CD4-positive, alpha-beta T cell treated with Interleukin-4 for 4 hours (primary cell): ENCODE data around the gene CEP152.

Source experiments
- DNase-seq: peaks from one replicate; pipeline ENCODE4 v3.0.0-alpha.2; 2020

The CEP152 gene

DNA sequence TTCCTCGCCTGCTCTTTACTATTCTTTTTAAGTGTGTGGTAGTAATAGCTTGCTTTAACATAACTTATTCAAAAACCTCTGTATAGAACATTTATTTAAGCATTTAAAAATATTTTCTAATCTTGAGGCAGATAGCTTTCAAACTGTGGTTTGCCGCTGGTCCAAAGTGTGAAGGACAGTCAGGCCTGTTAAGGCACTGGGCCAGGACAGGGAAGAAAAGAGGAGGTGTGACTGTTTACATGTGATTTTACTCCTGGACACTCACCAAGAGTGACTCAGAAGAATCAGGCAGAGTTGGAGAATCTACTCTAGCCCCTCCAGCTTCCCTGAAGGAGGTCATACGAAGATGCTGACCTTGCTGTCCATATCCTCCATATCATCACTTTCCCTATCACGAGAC, 44.7 kb downstream of the CEP152 start:
- DNase-seq: no peak

DNA sequence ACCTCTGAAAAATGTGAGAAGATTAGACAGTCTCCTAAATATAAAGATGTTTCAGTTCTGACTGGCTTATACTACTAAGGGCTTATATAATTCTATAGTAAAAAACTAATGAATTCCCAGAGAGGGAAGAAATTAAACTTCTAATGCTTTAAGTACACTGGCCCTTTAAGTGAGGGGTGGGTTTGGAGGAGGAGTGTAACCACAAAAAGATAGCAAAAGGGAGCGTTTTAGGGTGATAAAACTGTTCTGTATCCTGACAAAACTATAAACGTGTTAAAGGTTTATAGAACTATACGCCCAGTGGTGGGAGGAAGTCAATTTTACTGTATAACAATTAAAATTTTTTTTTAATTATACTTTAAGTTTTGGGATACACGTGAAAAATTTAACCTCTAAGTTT, 45.8 kb downstream of the CEP152 start:
- no peak for DNase-seq

- no peak for DNase-seq
Observed at GRCh38 chr15:48761393-48762158, 49.3 kb downstream of the CEP152 start.

DNA sequence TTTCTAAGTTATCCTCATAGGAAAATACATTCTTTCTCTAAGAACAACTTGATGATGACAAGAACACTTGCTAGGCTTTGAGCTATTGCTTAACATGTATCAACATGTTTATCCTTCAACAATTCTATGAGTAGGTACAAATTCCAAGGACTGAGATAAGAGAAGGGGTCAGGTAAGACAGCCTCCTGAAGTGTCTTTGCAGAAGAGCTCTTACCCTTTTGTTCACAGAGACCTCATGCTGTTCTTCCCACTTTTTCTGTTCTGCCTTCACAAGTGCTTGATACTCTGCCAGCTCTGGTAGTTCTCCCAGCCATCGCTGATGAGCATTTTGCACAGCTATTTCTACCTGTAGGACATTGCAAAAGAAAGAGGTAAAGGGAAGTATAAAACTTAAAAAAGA, 50.9 kb downstream of the CEP152 start:
- DNase-seq: no peak

DNA sequence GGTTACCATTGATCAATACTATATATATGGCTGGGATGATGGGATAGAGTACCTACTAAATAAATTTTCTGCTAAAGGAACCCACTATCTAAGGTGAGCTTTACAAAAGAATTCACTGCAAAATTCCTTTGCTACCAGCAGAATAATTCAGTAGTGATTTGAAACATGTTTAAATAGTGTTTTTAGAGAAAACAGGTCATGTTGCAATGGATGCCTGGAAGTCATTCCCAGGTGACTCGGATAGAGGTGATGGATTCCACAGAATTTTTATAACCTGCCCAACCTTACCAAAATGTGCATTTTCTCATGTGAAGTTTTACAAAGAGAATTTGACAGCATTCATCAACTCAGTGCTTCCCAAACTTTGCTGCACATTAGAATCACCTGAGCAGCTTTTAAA, 53.2 kb downstream of the CEP152 start:
- no peak for DNase-seq

GRCh38 chr15:48754011-48754410, 56.9 kb downstream of the CEP152 start:
- no peak for DNase-seq

- no peak for DNase-seq
Observed at GRCh38 chr15:48751595-48751994, 59.3 kb downstream of the CEP152 start.

- no peak for DNase-seq
Observed at GRCh38 chr15:48748535-48748934, 62.3 kb downstream of the CEP152 start.

- no peak for DNase-seq
Observed at GRCh38 chr15:48733615-48734014, 77.3 kb downstream of the CEP152 start.

DNA sequence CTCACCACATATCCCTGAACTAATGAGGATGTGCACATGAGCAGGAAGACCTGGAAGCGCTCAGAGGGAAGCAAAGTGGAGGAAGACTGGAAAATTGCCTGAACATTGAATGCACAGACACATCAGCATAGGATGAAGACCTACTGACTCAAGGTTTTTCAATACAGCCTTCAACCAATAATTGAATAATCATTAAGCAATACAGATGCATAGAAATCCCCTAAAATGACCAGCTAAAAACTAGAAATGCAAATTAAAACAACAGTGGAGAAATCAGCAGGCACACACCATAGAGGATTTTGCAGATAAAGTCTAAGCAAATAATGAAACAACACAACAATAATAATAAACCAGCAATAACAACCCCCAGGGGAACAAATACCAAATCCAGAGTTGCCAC, 80.4 kb downstream of the CEP152 start:
- no peak for DNase-seq

- no peak for DNase-seq
Observed at GRCh38 chr15:48723969-48724368, 86.9 kb downstream of the CEP152 start.

DNA sequence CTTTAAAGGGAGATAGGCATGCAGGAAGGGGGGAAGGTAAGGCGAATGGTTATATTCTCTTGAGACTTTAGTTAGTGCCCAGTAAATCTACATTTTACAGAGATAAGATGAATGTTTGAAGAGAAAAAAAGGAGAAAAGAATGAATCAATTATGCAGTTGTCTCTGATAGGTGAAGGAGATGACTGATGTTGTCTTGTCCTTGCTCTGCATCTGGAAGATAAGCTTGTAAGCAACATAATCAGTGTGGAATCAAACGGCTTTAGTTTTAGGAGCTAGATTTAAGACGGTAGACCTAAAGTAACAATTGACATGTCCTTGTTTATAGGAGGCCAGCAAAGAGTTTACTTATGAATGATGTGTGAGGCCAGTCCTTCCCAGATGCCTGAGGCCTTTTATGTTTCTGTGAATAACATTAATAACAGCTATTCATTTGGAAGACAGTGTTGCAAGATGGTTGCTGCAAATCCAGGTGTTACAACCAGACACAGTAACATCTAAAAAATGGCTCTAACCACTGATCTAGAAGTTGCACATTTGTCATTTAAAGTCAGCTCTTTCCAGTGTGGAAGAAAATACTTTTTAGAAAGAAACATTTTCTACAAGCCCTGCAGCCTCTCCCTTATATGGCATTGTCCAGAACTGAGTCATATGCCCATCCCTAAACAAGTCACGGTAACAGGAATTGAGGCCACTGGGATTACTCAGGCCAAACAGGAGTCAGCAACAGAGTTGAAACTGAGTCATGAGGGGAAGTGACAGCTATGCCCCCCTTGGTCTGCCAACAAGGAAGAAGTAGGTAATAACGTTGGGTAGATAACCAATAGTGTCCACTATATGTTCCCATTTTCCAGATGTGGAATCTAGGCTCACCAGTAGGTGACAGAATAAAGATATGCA, 87.9 kb downstream of the CEP152 start:
- DNase-seq: no peak

- DNase-seq: no peak
Observed at GRCh38 chr15:48721061-48721810, 89.6 kb downstream of the CEP152 start.

DNA sequence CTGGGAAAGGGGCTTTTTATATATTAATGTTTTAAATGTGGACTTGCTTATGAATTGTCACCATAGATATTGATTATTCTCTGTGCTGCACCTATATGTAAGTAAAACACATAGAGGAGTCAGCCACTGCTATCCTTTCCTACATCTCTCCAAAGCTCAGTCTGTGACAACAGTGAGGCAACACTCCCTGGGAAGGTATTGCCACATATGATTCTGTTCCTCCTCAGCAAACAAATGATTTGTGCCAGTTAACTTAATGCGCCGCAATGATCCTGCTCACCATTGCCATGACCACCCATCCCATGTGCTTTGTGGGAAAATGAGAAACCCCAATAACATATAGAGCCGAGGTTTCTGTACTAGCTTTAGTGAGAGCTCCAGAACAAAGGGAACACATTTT, 90.2 kb downstream of the CEP152 start:
- no peak for DNase-seq

GRCh38 chr15:48719668-48720067, 91.2 kb downstream of the CEP152 start:
- no peak for DNase-seq

- DNase-seq: no peak
Observed at GRCh38 chr15:48718646-48719045, 92.2 kb downstream of the CEP152 start.

DNA sequence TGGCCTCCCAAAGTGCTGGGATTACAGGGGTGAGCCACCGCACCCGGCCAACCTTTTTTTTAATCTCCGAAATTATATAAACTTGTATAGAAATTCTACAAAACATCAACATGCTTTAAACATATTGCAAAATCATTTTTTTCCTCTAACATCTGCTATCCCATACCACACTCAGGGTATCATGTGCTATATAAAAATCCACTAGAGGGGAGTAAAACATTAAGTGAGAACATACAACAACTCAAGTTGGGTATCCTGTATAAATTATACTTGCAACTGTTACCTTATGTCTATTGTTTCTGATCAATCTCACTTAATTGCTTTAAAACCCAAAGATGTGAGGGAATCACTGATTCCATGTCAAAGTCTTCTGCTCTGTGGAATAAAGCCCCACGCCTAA, 93.4 kb downstream of the CEP152 start:
- no peak for DNase-seq

- DNase-seq: no peak
Observed at GRCh38 chr15:48712546-48712945, 98.3 kb downstream of the CEP152 start.

- no peak for DNase-seq
Observed at GRCh38 chr15:48710952-48711495, 99.8 kb downstream of the CEP152 start.

GRCh38 chr15:48708641-48709040, 102.2 kb downstream of the CEP152 start:
- no peak for DNase-seq

DNA sequence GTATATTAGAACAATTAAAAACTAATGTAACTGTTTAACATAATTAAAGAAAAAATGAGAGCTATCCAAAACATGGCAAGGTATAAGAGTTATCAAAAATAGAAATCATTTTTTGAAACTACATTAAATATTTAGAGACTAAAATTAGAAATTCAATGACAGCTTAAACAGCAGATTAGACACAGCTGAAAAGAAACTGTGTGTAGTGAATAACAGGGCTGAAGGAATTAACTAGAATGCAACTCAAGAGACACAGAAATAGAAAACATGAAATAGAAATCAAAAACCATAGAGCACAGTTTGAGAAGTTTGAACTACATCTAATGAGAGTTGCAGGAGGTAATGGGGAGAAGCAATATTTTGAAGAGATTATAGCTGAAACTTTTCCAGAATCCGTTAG, 105.5 kb downstream of the CEP152 start:
- no peak for DNase-seq

DNA sequence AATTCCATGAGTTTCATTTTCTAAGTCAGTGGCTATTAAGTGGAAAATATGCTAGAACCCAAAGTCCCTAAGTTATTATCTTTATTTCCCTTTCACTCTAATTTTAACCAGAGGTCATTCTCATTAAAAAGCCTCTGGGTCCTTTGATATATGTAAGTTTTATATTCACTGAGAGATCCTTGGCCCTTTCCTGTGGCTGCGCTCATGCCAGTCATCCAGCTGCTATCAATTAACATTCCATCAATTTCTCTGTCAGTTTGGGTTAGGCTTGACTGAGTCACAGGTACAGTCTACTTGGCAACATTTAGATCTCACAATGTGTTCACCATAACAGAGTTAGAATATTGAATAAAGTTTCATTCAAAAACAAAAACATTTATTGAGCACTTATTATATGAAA, 107.3 kb downstream of the CEP152 start:
- no peak for DNase-seq

GRCh38 chr15:48702569-48703236, 108.2 kb downstream of the CEP152 start:
- no peak for DNase-seq
